Measurements from ENCODE around the gene MME.
"Not testable (repeated sequence)": the region's sequence is repeated elsewhere in the genome, so short reads cannot be mapped to it uniquely, and the experiment has no call there.

Gene MME

DNA sequence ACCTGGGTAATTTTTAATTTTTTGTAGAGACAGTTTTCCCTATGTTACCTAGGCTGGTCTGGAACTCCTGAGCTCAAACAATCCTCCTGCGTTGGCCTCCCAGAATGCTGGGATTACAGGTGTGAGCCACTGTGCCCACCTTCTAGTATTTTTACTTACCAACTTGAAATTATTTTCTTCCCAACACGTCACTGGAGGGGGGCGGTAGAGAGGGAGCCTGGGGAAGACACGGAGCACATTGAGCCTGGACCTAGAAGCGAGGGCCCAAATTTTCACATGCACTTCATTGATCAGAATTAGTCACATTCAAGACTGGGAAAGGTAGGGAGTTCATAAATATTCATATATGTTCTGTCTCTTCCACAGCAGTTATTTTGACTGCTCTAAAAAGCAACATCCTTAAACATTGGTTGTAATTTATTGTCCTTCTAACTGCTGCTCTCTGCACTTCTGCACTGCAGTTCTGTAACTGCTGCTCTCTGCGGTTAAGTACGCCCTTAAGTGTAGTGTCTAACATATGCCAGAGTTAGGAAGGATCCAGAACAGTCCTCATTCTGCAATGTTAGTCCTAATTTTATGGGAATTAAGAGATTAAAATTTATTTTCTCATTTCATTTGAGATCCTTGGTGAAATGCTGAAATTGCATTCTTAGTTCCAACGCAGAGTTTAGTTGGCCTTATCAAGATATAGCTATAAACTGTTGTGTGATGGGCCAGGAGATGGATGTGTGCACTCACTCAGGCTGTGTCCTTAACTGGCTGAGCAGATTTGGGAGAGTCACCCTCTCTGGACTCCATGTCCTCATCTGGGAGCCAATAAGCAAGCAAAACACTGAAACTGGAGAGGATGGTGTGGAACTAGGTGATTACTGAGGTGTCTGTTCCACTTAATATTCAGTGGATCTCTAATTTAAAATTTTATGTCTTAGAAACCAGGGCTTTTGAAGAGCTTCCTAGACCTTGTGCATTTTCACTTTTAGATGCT lies 115.1 kb downstream of the MME start:
- DNase-seq: no peak

- no peak for DNase-seq
Observed at GRCh38 chr3:155196131-155197021, 116.3 kb downstream of the MME start.

GRCh38 chr3:155197786-155198185 lies 117.7 kb downstream of the MME start:
- DNase-seq: no peak

GRCh38 chr3:155202626-155203025 lies 122.5 kb downstream of the MME start:
- DNase-seq: no peak

- DNase-seq: no peak
Observed at GRCh38 chr3:155204851-155205250, 124.7 kb downstream of the MME start.

- DNase-seq: no peak
Observed at GRCh38 chr3:155208183-155208800, 128.2 kb downstream of the MME start.

DNA sequence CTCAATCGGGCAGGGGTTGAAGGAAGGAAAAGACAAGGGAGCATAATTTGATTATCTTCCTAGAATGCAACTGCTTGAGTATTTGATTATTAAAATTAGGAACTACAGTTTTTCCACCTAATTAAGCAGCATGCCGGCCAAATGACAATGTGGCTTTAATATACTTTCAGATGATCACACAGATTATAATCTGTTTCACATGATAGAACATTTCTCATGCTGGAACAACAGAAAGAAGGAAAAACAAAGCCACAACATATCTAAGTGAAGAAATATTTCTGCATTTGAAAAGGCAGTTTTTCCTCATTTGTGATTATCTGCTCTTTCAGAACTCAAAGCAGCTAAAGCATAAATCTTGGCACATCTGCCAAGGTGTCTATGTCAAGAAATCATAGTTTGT lies 130.6 kb downstream of the MME start:
- DNase-seq: no peak

- no peak for DNase-seq
Observed at GRCh38 chr3:155211266-155211665, 131.1 kb downstream of the MME start.

GRCh38 chr3:155211940-155212339 lies 131.8 kb downstream of the MME start:
- DNase-seq: no peak

DNA sequence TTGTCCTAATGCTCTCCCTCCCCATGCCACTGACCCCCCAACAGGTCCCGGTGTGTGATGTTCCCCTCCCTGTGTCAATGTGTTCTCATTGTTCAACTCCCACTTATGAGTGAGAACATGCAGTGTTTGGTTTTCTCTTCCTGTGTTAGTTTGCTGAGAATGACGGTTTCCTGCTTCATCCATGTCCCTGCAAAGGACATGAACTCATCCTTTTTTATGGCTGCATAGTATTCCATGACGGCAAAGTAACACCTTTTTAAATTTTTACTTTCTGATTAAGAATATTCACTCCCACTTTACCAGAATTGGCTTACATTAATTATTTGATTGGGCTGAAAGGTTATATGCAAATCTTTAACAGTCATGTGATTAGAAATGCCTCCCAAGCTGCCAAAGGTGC lies 135.9 kb downstream of the MME start:
- DNase-seq: not testable (repeated sequence)

GRCh38 chr3:155217591-155217990 lies 137.5 kb downstream of the MME start:
- DNase-seq: no peak

DNA sequence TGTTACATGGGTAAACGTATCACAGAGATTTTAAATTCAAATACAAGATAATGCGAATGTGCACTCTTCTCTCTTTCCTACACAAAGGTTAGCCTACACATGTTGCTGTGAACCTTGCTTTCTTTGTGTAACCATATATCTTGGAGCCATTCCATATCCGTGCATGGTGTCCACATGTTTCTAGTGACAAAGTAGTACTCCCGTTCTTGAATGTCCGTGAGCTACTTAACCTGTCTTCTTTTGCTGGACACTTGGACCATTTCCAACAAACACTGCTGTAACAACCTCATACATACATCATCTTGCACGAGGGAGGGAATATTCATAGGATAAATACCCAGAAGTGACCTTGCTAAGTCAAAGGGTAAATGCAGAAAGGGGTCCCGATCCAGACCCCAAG lies 138.3 kb downstream of the MME start:
- no peak for DNase-seq

DNA sequence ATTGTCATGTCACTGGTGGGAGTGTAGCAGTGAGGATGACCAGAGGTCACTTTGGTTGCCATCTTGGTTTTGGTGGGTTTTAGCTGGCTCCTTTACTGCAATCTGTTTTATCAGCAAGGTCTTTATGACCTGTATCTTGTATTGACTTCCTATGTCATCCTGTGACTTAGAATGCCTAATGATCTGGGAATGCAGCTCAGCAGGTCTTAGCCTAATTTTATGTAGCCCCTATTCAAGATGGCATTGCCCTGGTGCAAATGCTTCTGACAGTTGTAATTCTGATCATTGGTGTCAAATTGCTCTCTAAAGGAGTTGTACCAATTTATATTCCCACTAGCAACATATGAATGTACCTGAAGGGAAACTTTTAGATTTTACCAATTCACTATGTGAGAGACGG lies 139.0 kb downstream of the MME start:
- no peak for DNase-seq

DNA sequence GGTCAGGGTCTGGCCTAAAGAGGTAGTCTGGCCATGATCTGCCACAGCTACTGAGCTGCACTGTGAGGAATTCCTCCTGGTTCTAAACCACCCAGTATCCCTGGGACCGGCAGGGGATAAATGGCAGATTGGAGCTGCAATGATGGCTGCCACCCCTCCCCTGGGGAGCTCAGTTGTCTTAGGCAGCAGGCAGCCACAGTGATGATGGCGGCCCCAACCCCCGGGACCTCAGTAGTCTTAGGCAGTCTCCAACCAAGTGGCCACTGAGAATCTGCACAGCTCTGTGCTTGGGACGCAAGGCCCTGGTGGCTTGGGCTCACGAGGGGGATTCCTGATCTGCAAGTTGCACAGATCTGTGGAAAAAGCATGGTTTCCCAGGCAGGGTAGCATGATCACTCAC lies 145.3 kb downstream of the MME start:
- DNase-seq: no peak

GRCh38 chr3:155227141-155227540 lies 147.0 kb downstream of the MME start:
- no peak for DNase-seq

DNA sequence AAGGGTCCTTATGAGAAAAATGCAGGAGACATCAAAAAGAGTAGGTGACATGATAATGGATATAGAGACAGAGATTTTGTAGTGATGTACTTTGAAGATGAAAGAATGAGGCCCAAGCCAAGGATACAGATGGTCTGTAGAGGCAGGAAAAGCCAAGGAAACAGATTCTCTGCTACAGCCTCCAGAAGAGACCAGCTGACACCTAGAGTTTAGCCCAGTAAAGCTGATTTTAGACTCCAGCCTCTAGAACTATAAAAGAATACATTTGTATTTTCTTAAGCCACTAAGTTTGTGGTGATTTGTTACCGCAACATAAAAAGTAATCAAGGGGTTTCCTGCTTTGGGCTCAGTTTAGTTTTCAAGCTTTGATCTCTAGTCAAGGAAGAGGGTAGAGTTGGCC lies 148.6 kb downstream of the MME start:
- no peak for DNase-seq

DNA sequence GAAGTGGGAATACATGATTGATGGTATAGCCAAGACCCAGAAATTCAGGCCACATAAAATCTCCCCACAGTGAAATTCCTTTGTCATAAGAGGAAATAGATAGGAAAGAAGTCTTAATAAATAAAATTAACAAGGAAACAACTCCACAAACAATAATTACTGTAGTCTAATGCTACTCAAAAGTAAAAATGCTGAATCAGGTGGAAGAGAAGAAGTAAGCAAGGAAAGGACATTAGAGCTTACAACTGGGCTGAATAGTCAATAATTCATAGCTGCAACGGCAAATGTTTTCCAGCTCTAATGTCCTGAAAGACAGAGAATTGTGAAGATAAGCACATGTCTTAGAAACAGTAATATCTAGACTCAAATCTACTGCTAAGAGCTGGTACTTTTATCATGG lies 149.0 kb downstream of the MME start:
- no peak for DNase-seq

GRCh38 chr3:155230382-155230781 lies 150.3 kb downstream of the MME start:
- DNase-seq: no peak

DNA sequence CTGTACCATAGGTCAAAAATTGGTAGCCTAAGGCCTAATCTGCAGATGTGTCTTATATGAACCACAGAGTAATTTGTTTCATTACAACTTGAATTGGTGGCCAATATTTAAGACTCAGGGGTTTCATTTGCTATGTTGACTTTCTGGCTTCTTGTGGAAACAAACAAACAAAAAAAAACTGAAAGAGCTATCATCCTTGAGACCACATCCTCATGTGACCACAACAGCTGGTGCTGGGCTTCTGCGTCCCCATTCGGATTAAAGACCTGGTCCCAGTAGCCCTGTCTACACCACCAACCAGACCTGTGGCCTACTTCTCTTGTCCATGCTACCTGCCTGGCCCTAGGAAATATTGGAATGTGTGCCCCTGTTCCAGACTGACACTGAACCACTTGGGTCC lies 151.7 kb downstream of the MME start:
- no peak for DNase-seq

DNA sequence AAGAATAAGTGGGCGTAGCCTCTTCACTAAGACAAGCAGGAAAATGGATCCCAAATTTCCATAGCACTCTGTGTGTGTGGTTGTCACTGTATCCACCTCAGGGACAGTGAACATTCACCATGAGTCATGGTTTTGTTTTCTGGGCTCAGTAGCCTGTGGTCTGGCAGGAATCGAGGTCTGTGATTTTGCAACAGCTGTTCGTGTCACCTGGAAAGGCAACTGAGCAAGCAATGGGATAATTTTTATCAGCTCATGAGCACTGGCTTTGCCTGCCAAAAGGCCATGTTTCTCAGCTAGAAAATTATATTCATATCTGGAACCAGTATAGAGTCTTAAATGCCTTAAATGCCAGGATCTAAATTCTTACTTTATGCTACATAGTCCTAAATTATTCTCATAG lies 152.5 kb downstream of the MME start:
- DNase-seq: no peak

DNA sequence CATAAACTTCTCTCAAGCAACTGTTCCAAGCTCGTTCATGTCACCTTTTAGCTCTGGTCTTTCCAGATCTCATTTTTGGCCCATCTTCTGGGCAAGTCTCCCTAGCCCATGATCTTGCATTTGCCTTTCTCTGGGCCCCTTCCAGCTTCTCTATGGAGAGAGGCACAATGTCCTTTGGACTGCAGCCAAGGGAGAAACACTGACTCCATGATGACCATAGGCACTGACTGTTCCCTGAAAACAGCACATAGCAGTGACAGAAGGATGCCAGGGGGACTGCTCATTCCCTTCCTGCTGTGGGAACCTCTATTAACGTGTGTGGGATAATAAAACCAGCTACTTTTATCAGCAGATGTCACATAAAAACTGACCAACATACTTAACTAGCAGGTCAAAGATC lies 153.1 kb downstream of the MME start:
- DNase-seq: no peak
